ENCODE measurements around the gene DMD.

Gene DMD

DNA sequence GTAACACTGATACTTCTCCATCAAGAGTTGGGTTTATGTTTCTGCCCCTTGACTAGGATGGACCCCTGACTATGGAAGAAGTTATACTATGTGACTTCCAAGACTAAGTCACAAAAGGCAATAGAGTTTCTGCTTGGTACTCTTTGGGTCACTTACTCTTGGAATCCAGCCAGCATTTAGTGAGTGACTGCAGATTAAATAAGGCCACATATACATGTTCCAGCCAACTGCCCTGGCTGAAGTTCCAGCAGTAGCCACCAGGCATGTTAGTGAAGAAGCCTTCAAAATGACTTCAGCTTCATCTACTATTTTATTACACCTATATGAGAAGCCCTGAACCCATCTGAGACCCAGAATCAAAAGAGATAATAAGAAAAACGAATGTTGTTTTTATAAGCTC is 524.0 kb downstream of the DMD start:
- TF ChIP-seq CTCF (conservative IDR thresholded peaks at IDR 0.05; ENCODE audit: control insufficient read depth, insufficient read depth, low read depth, low read length): no peak
- H3K4me3 ChIP-seq (ENCODE audit: control insufficient read depth, low read depth, low read length): no peak overlapping the region
- DNase-seq (ENCODE audit: low read depth): no peak

DNA sequence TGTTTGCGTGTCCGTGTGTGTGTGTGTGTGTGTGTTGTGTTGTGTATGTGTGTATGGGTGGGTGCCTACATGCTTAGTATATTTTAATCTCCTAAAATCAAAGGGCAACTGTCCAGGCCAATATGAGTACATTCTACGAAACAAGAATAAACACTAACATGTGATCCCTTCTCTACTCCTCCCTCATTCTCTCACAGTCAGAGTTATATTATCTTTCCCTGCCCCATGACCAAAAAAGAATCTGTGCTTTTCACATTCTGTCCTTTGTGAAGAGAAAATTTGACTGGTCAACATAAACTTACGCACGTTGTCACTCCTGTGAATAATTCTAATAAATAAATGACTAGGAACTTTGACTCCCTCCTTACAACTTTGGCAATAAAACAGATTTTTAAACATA is 532.9 kb downstream of the DMD start:
- no peak overlapping the region for H3K4me3 ChIP-seq (ENCODE audit: control insufficient read depth, low read depth, low read length)
- TF ChIP-seq CTCF (conservative IDR thresholded peaks at IDR 0.05; ENCODE audit: control insufficient read depth, insufficient read depth, low read depth, low read length): no peak
- DNase-seq (ENCODE audit: low read depth): no peak

- TF ChIP-seq CTCF (conservative IDR thresholded peaks at IDR 0.05; ENCODE audit: control insufficient read depth, insufficient read depth, low read depth, low read length): peak; percentile 6
- no peak overlapping the region for H3K4me3 ChIP-seq (ENCODE audit: control insufficient read depth, low read depth, low read length)
- peak; percentile 1 for DNase-seq (ENCODE audit: low read depth)
Observed at GRCh38 chrX:32673193-32673592, 538.2 kb downstream of the DMD start.

GRCh38 chrX:32662516-32662915 is 548.8 kb downstream of the DMD start:
- no peak for TF ChIP-seq CTCF (conservative IDR thresholded peaks at IDR 0.05; ENCODE audit: control insufficient read depth, insufficient read depth, low read depth, low read length)
- DNase-seq (ENCODE audit: low read depth): no peak
- H3K4me3 ChIP-seq (ENCODE audit: control insufficient read depth, low read depth, low read length): no peak overlapping the region

DNA sequence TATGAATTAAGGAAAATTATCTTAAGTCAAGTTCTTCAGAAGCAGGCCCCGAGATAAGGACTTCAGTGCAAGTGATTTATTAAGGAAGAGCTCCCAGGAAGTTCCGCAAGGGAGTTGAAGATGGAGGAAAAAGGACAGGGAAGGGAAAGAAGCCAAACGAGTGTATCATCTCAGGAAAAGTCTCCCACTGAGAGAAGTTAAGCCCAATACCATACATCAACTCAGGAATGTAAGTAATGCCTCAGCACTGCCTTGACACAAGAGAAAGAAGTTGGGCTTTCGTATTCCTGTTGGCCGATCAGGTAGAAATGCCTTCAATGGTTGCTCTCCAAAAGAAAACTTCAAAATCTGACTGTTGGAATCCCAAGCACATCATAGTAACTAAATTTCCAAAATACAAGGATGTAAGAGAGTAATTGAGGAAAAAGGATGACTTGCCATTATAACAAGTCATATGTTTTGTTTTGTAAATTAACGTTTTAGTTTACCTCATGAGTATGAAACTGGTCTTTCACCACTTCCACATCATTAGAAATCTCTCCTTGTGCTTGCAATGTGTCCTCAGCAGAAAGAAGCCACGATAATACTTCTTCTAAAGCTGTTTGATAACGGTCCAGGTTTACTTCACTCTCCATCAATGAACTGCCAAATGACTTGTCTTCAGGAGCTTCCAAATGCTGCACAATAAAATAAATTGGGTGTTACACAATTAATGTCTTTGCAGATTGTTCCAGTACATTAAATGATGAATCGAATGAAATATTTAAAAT is 566.7 kb downstream of the DMD start:
- H3K4me3 ChIP-seq (ENCODE audit: control insufficient read depth, low read depth, low read length): no peak overlapping the region
- no peak for DNase-seq (ENCODE audit: low read depth)
- TF ChIP-seq CTCF (conservative IDR thresholded peaks at IDR 0.05; ENCODE audit: control insufficient read depth, insufficient read depth, low read depth, low read length): no peak

GRCh38 chrX:32642283-32642682 is 569.1 kb downstream of the DMD start:
- H3K4me3 ChIP-seq (ENCODE audit: control insufficient read depth, low read depth, low read length): no peak overlapping the region
- TF ChIP-seq CTCF (conservative IDR thresholded peaks at IDR 0.05; ENCODE audit: control insufficient read depth, insufficient read depth, low read depth, low read length): no peak
- no peak for DNase-seq (ENCODE audit: low read depth)

Measured in fibroblast of mammary gland (primary cell).